Measurements from ENCODE around the gene CENPU.
"Not testable (repeated sequence)": the region's sequence is repeated elsewhere in the genome, so short reads cannot be mapped to it uniquely, and the experiment has no call there.

CENPU gene

DNA sequence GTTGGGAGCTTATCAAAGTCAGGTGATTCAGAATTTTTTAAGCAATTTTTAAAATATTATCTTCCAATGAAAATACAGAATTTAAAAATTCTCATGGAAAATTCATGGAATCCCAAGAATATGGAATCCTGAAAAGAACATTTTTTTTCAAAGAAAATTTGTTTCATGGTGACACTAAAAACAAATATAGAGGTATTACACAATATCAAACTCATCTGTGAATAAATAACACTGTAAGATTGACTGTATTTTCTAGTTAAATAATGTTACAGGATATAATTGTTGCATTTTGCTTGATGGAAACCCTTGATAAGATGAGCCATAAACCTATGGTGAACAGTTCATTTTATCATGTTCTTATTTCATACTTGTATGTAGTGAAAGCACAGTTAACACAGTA lies 72.9 kb downstream of the CENPU start:
- no peak for DNase-seq

DNA sequence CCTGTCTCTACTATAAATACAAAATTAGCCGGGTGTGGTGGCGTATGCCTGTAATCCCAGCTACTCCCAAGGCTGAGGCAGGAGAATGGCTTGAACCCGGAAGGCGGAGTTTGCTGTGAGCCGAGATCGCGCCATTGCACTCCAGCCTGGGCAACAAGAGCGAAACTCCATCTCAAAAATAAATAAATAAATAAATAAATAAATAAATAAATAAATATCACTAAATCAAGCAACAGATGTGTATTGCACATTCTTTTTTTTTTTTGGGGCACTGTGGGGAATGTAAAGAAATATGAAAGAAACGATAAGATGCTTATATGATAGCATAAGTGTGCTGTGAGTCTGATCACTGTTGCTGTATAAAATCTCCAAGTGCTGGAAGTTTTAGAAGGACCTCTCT lies 76.1 kb downstream of the CENPU start:
- not testable (repeated sequence) for DNase-seq

DNA sequence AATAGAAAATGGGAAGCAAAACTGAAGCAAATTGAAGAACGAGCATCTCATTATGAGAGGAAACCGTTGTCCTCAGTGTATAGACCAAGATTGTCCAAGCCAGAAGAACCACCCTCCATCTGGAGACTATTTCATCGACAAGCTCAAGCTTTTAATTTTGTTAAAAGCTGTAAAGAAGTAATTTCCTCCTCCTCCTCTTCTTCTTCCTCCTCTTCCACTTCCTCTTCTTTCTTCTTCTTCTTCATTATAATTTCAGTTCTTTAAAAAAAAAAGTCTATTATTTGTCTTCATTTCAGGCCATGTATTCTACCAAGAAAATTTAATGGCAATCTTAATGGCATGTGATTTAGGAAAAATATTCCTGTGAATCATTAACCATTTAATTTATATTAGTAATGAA lies 76.8 kb downstream of the CENPU start:
- no peak for DNase-seq

DNA sequence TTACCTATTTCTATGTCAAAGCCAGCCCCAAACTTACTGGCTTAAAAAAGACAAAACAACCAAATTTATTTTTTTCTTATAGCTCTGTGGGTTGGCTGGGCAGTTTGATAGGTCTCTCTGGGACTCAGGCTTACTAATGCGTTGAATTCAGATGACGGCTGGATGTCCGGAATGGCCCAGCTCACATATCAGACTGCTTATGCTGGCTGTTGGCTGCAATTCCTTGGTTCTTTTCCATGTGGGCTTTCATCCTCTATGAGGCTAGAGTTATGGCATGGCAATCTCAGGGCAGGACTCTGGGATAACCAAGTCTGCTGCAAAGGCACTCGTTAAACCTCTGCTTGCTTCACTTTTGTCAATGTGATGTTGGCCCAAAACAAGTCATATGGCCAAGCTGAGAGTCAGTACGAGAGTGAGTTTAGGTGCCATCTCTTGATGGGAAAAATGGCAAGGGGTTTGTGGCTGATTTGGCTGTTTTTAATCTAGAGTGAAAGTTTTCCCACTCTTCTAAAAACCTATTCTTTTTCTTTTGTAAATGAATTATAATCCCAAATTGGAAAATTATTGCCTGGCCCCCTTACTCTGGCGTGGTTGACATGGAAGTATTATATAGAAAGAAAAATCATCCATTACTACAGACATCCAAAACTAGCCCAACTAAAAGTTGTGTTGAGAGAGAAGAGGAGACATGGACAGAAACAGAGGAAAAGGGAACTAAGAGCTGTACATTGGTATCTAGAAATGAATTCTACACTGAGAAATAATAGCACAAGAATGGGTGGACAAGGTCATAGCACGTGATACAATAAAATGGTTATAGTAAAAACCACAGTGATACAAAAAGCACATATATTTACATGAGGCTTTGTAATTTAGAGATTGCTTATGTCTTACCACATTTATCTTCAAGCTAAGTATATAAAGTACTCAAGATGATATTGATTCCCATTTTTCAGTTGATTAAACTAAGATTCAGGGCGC lies 77.7 kb downstream of the CENPU start:
- DNase-seq, result no peak

DNA sequence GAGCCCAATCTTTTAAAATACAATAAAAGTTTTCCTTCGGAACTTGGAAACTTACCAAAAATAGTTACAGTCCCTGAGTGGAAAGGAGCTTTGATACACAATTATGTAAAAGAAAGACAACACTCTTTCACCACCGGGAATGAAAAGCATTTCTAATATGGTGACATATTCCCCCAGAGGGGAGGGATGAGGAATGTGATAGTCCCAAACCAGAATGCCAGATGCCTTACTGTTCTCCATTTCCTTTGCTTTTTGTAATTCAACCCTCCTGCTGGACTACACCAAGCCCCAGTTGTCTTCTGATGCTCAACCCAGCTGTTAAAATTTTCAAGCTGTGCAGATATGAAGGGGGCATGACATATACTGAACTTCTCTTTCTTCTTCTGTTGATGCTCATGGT lies 80.2 kb downstream of the CENPU start:
- no peak for DNase-seq

DNA sequence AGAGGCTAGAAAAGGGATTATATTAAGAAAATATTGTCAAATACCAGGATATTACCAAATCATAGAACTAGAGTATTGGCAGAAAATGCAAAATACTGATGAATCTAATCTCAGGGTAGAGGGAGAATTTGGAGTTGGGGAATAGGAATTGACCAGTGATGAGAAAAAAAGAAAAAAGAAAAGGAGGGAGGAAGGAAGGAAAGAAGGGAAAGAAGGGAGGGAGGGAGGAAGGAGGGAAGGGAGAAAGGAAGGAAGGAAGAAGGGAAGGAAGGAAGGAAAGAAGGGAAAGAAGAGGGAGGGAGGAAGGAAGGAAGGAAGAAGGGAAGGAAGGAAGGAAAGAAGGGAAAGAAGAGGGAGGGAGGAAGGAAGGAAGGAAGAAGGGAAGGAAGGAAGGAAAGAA lies 81.2 kb downstream of the CENPU start:
- DNase-seq, result not testable (repeated sequence)

DNA sequence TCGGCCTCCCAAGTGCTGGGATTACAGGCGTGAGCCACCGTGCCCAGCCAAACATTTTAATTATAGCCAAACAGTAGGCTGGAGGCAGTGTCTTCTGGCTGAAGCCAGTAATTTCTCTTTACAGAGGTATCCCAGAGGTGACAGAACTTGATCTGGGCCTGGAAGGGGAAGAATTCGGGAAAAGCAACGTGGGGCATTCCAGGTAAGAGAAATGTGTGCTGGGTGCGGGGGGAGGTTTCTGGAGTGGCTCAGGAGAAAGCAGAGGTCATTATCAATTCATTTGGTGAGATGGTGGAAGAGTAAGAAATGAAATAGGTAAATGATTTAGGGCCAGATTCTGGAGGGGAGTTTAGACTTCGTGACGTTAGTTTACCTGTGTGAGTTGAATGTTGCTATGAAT lies 82.0 kb downstream of the CENPU start:
- no peak for DNase-seq

DNA sequence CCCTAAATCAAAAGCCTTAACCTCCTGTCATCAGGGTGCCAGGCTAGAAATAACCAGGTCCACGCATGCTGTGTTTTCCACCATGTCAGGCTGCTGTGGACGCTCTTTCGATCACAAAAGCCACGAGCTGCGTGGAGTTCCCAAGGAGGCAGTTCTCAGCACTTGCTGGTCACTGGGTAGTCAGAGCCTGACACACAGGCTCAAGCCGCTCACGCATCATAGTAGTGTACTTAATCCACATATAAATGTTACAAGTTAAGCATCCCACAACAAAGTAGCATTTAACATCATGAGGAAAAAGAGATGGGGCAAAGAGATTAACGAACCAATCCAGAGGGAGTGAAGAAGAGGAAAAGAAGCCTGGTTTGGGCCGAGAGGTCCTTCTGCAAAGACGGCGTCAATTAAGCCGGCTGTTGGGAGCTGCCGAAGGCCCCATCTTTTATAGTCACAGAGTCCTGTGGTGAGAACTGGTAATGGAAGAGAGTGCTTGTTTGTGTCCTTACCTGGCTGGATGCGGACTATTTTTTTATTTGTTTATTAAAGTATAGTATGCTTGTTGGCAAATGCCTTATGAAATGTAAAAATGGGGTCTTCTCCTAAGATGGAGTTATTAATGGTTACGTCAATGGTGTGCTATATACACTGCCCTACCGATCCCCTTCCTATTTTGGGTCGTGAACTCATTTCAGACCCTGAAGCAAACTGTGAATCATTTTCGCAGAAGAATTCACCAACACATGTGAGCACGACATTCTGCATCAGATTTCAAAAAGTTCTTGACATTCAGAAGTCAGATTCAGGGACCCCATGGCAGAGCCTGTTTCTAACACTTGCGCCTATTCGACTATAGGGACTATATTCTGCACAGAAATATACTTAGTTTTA lies 83.7 kb downstream of the CENPU start:
- DNase-seq, result no peak

DNA sequence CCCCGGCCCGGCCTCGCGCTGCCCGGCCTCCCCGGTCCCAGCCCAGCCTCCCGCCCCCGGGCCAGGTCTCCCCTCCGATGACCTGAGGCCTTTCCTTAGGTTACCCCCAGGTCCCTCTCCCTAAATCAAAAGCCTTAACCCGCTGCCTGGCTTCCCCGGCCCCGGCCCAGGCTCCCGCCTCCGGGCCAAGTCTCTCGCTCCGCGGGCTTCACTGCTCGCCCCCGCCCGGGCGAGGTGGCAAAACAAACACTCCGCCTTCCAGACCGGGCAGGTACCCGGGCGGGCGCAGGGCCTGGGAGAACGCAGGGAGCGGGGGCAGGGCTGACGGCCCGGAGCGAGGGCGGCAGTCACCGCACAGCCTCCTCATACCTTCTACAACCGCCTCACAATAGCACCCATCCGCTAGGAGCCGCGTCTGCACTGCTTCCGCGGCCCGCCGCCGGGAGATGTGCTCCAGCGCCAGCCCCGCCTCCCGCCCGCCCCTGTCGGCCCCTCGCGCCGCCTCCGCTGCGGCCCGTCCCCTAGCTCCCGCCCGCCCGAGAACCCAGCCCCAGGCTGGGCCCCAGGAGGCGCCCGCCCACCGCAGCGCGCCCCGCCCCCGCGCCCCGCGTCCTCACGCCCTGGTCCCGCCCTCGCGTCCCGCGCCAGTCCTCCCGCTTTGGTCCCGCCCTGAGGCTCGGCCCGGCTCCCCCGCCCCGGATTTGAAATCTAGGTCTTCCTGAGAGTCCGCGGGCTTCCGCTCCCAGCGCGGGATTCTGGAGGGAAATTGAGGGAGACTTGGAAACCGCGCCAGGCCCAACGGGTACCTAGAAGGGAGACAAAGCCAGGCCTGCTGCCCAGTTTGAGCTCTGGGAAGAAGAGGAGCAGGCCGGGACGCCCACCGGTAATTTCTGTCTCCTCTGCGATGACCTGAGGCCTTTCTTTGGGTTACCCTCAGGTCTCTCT lies 84.6 kb downstream of the CENPU start, which contains the start of the genes CASP3 and PRIMPOL:
CASP3 (minus strand) TSS at position 422 of the 945 bp plus-strand sequence. CDS start 10,994 bp downstream, outside the sequence.
PRIMPOL (plus strand) TSS at position 713 of the 945 bp plus-strand sequence. CDS start 7,403 bp downstream, outside the sequence.
- DNase-seq, result peak; percentile 57

DNA sequence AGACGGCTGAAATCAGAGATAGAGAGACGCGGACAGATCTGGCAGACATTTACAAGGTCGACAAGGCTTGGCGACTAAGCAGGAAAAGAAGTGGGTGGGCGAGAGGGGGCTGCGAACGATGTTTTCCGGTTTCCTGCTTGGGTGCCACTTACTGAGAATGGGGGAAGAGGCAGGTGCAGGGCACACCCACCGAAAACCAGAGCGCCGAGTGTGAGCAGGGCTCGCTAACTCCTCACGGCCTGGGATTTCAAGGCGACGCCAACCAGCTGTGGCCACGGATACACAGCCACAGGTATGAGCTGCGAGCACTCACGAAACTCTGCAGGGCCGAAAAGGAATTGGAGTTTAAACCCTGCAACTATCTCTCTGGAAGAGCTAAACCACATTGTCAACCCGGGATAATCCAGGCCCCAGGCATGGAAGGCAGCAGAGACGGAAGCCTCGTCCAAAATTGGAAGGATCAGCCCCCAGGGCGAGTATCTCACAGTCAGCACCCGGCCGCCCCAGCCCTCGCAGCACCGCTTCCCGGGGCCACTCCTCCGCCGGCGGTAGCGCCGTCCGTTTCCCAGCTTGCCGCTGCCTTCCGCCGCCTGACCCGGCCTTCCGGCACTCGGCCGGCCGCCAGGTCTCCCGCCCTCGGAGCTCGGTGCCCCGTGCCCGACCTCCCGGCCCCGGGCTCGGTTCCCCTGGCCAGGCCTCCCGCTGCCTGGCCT lies 85.4 kb downstream of the CENPU start:
- DNase-seq, result peak; percentile 17

DNA sequence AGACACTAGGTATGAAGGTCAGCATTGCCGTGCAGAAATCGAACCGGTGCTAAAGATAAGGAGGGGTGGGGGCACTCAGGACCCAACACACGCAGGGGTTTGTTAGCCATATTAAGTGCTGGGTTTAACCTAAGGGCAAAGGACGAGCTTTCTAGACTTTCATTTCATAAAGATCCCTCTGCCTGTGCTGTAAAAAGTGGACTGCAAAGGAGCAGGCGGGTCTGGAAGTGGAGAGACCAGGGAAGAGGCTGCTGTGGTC lies 85.9 kb downstream of the CENPU start:
- no peak for DNase-seq

DNA sequence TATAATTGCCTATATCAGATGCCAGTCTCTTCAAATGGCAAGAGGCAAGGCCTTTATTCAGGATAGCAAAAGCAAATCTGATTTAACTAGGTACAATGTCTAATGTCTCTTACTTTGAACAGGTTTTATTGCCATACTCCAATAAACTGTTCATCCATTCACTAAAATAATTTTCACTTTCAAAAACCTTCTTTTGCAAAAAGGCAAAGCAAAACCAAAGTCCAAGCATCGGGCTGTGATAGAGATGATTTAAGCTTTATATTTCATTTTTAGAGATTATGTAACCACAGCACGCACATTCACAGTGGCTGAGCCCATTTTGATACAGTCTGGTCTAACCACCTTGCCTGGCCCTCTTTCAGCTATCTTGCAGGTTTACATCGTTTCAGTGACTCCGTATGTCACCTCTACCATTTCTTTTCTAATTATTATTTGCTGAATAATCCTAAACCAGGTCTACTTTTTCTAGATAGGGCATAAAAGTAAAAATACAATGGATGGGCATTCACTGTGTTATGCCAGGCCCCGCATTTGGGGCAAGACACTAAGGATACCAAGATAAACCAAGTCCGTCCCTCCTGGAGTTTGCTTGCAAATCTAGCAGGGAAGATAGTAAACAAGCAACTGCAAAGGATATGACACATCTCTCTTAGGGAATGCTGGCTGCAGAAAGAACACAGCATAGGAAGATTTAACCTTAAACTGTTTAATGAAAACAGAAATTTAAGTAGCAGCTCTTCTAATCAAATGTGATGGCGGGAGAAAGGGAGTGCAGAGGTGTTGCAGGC lies 86.4 kb downstream of the CENPU start:
- no peak for DNase-seq

DNA sequence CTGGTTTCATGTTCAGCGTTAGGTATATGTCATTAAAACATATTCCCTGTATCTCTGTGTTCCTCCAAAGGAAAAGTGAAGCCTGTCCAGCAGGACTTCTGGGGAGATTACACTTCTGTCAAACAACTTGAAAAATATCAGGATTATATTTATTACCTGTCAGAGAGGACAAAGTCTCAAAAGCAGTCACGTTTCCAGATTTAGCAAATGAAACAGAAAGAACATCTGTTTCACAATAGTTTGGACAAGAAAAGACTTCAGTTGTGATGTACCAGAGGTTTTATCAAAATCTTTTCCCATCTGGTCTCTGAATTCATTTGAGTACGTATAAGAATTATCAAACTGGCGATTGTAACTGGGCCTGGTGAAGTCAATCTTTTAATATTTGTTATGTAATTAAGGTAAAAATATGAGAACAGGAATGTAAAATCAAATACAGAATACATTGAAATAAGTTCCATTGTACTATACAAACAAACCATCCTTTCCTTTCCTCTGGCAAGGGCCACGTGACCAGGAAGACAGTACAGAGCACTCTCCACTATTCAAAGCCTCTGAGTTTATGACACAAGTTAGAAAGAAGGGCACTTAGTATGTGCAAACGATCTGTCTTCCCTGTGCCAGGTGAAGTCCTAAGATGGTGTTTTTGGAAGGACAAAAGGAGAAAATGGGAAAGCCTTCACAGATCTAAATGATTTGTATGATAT lies 87.8 kb downstream of the CENPU start:
- DNase-seq, result no peak

DNA sequence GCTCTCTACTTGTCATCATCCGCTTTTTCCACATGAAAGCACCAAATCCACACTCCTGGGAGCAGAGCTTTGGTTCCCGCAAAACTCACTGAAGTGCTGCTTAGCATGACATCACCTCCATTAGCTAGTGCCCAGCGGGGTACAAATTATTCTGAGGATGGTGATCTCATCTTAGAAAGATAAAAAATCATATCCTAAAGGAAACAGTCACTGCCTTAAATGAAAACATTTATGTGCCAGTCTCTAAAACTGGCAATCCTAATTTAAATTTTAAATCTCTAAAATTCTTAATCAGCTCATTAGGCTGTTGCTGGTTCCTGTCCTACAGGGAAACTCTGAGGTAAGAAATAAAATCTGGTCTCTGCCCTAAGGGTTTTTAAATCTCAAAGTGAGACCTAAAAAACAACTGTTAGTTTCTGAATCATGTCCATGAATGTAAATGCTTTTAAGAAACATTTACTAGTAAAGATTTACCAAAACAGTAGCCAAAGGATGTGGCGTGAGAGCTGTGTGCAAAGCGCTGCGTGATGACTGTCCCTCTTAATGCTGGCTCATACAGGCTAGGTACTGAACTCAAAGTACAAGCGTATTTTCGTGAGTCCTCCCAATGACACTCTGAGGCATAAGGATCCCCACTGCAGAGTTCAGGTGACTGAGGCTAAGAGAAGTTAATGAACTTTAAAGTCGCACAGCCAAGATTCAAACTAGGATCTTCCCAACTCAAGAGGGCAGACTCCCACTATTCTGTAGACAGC lies 89.2 kb downstream of the CENPU start:
- no peak for DNase-seq

All from DMS79 treated with DMSO at 0.1 percent for 48 hours (cell line).